Body of pancreas (tissue), 4 donors: ENCODE measurements around the gene WBP1.

ENCODE experiments used
- CTCF ChIP-seq, 7 experiments: fragments of 450-650 bp in 4 of 7; fragments of 200-600 bp in 3 of 7; sonication (generic) in 3 of 7; IDR thresholded peaks; one replicate each; pipeline ENCODE4 v1.5.1; 2016 to 2019; ENCODE audit warnings: antibody characterized with exemption in 7 of 7
- POLR2A ChIP-seq, 3 donors: fragments of 450-650 bp; IDR thresholded peaks; one replicate each; pipeline ENCODE4 v1.6.1; 2016; ENCODE audit warnings: antibody characterized with exemption in 3 of 3, mild to moderate bottlenecking in 2 of 3

GRCh38 chr2:74495440-74495839, 37.2 kb downstream of the WBP1 start:
- no peak for TF ChIP-seq CTCF (IDR thresholded peaks at IDR 0.05)
- no peak for TF ChIP-seq POLR2A (IDR thresholded peaks at IDR 0.05)
